KMS-11 (cell line): ENCODE data around the gene PCSK7.

Experiments
- H2AFZ ChIP-seq: fragments of 200-600 bp; sonication (generic); 2 replicates; pipeline ENCODE4 v1.6.1; 2016; ENCODE audit warnings: antibody characterized with exemption, mixed run types, low read depth
- H3K27ac ChIP-seq: fragments of 200-600 bp; sonication (generic); 2 replicates; pipeline ENCODE4 v1.6.1; 2016; ENCODE audit warnings: mild to moderate bottlenecking, mixed run types
- H3K27me3 ChIP-seq: fragments of 200-600 bp; sonication (generic); 2 replicates; pipeline ENCODE4 v1.6.1; 2017; ENCODE audit warnings: mild to moderate bottlenecking, low read depth, mixed run types, moderate library complexity; ENCODE audit not compliant: insufficient read depth
- H3K36me3 ChIP-seq: fragments of 200-600 bp; sonication (generic); 2 replicates; pipeline ENCODE4 v1.6.1; 2017; ENCODE audit warnings: mild to moderate bottlenecking, mixed run types; ENCODE audit not compliant: insufficient read depth
- H3K4me1 ChIP-seq: fragments of 200-600 bp; sonication (generic); 2 replicates; pipeline ENCODE4 v1.6.1; 2016; ENCODE audit warnings: mild to moderate bottlenecking, low read depth, mixed run types; ENCODE audit not compliant: poor library complexity, severe bottlenecking
- H3K4me2 ChIP-seq: fragments of 200-600 bp; sonication (generic); 2 replicates; pipeline ENCODE4 v1.7.0; 2016; ENCODE audit warnings: mild to moderate bottlenecking, mixed run types
- H3K4me3 ChIP-seq: fragments of 200-600 bp; sonication (generic); IDR thresholded peaks from 2 replicates; pipeline ENCODE4 v1.6.1; 2017; ENCODE audit warnings: low read depth, low read length, mixed read lengths; ENCODE audit not compliant: insufficient read depth
- H3K79me2 ChIP-seq: fragments of 200-600 bp; sonication (generic); 2 replicates; pipeline ENCODE4 v1.6.1; 2016; ENCODE audit warnings: low read depth, mixed run types; ENCODE audit not compliant: insufficient read depth
- H3K9ac ChIP-seq: fragments of 200-600 bp; sonication (generic); 2 replicates; pipeline ENCODE4 v1.6.1; 2016; ENCODE audit warnings: mild to moderate bottlenecking, mixed run types
- H4K20me1 ChIP-seq: fragments of 200-600 bp; sonication (generic); 2 replicates; pipeline ENCODE4 v1.6.1; 2016; ENCODE audit warnings: mild to moderate bottlenecking, mixed run types; ENCODE audit not compliant: insufficient read depth
- CTCF ChIP-seq: fragments of 200-600 bp; sonication (generic); conservative IDR thresholded peaks from 2 replicates; pipeline ENCODE4 v1.6.1; 2017; ENCODE audit warnings: low read depth, mild to moderate bottlenecking, antibody characterized with exemption, low read length, moderate library complexity, mixed read lengths

Gene PCSK7

DNA sequence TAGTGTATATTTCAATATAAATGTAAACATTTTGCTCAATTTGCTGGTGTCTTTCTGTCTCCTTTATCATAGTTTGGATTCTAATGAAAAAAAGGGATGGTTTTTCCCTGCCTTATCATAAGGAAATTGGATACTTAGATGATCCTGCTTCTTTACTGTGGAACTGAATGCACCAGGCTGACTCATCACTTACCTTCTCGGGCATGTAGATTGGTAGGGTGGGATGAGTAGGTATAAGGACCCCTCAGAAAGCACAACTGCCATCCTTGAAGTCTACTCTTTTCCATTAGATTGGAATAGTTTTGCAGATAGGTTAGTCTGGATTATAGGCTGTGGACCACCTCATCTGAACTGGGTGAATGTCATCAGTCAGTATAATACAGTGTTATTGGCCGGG lies 60.9 kb downstream of the PCSK7 start:
- no peak overlapping the region for H3K4me3 ChIP-seq
- no peak for TF ChIP-seq CTCF
- H3K79me2 ChIP-seq = no peaks in the 10 kb centered on the region
- no peak overlapping the region for H3K9ac ChIP-seq
- peaks cover 4% of the 10 kb centered on the region; the same call in 1 of the 2 replicates for H3K36me3 ChIP-seq
- no peaks in the 10 kb centered on the region for H3K4me1 ChIP-seq
- H3K27ac ChIP-seq = no peak overlapping the region
- no peaks in the 10 kb centered on the region for H4K20me1 ChIP-seq
- H2AFZ ChIP-seq = no peak overlapping the region
- no peaks in the 10 kb centered on the region for H3K27me3 ChIP-seq
- no peak overlapping the region for H3K4me2 ChIP-seq

- Histone ChIP-seq H3K36me3 (peaks cover 4% of the 10 kb centered on the region; the same call in 1 of the 2 replicates), H3K4me1 (no peaks in the 10 kb centered on the region), H3K79me2 (no peaks in the 10 kb centered on the region), H3K4me3 (no peak overlapping the region), H3K27ac (no peak overlapping the region), H3K4me2 (no peak overlapping the region), H2AFZ (no peak overlapping the region), H3K9ac (no peak overlapping the region), H3K27me3 (no peaks in the 10 kb centered on the region), H4K20me1 (no peaks in the 10 kb centered on the region)
- no peak for TF ChIP-seq CTCF
Measured at GRCh38 chr11:117170210-117170609, 61.7 kb downstream of the PCSK7 start.

DNA sequence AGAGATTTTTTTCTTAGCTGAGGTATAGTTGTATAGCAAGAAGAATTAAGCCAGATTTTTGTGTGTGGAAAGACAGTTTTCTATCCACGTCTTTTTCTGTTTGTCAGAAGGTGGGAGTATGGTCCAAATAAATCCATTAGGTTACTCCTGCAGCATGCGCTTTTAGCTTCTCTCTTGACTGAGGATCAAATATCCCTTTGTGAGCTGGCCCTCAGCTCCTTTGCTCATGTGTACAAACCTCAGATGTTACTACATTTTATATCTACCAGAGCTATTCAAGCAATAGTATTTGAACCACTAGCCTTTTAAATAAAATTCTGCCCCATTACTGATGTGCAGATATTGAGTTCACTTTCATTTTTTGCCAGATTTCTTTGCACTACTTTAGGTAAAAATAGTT lies 62.1 kb downstream of the PCSK7 start:
- Histone ChIP-seq H3K27me3 (no peaks in the 10 kb centered on the region), H2AFZ (no peak overlapping the region), H3K4me2 (no peak overlapping the region), H3K9ac (no peak overlapping the region), H3K27ac (no peak overlapping the region), H3K4me1 (no peaks in the 10 kb centered on the region), H3K79me2 (no peaks in the 10 kb centered on the region), H3K4me3 (no peak overlapping the region), H3K36me3 (peaks cover 4% of the 10 kb centered on the region; the same call in 1 of the 2 replicates), H4K20me1 (no peaks in the 10 kb centered on the region)
- no peak for TF ChIP-seq CTCF

DNA sequence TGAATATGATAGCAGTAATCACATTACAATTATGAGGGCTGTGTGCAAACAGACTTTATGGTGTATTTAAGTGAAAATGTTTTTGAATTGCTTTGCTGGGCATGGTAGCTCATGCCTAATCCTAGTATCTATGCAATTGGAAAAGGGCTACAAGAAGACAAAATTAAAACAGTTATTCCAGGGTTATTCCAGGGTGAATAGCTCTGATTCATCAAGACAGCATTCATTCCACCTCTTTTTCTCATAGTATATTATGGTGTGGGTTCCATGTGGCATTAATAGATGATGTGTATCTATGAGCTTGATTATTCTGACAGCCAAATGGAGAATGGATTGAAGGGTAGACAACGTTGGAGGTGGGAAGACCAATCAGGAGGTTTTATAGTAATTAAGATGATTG lies 65.4 kb downstream of the PCSK7 start:
- no peaks in the 10 kb centered on the region for H4K20me1 ChIP-seq
- H3K4me1 ChIP-seq = no peaks in the 10 kb centered on the region
- H3K27me3 ChIP-seq = no peaks in the 10 kb centered on the region
- peaks cover 4% of the 10 kb centered on the region; the same call in 1 of the 2 replicates for H3K36me3 ChIP-seq
- no peak overlapping the region for H2AFZ ChIP-seq
- H3K4me2 ChIP-seq = no peak overlapping the region
- H3K4me3 ChIP-seq = no peak overlapping the region
- TF ChIP-seq CTCF = no peak
- no peaks in the 10 kb centered on the region for H3K79me2 ChIP-seq
- no peak overlapping the region for H3K9ac ChIP-seq
- H3K27ac ChIP-seq = no peak overlapping the region
